ENCODE data around the gene HM13. TPM values are rescaled to one million over a fixed set of nuclear protein-coding genes. Genes with fewer than 3 reads are reported as not detected.

The HM13 gene
- total and polyA plus RNA-seq, 4 donors = 57.6 to 210 (median 99.1) TPM

GRCh38 chr20:31537116-31537871 is 23.1 kb downstream of the HM13 start:
- Histone ChIP-seq H3K27me3 (ENCODE audit: control insufficient read depth in 4 of 4, insufficient read depth in 4 of 4, low read length in 3 of 4) (no peaks in the 10 kb centered on the region), H3K4me1 (ENCODE audit: control insufficient read depth in 4 of 4, insufficient read depth in 4 of 4, low read length in 3 of 4) (no peaks in the 10 kb centered on the region), H3K27ac (ENCODE audit: low read depth in 1 of 2, low read length in 2 of 2) (no peak overlapping the region), H3K36me3 (ENCODE audit: control insufficient read depth in 4 of 4, insufficient read depth in 3 of 4, low read depth in 1 of 4, low read length in 3 of 4) (peaks cover 14 to 67% (median 43%) of the 10 kb centered on the region in 4 donors), H3K4me3 (ENCODE audit: low read depth in 1 of 3, low read length in 3 of 3) (no peak overlapping the region), H3K9me3 (ENCODE audit: control insufficient read depth in 4 of 4, low read length in 3 of 4) (no peaks in the 10 kb centered on the region), H3K9ac (ENCODE audit: low read depth in 1 of 2, low read length in 2 of 2) (no peak overlapping the region)
- 91% methylated on average over 8 of the region's 8 CpGs for WGBS
- DNase-seq (ENCODE audit: low spot score) = no peak
- TF ChIP-seq CTCF (IDR thresholded peaks at IDR 0.05; ENCODE audit: low read depth, low read length, missing input control) (no peak), TAF1 (conservative IDR thresholded peaks at IDR 0.05) (no peak), MAX (IDR thresholded peaks at IDR 0.05) (no peak), REST (IDR thresholded peaks at IDR 0.05) (no peak), HNF4A (conservative IDR thresholded peaks at IDR 0.05) (no peak), JUND (IDR thresholded peaks at IDR 0.05) (no peak), NR2F2 (IDR thresholded peaks at IDR 0.05) (no peak), RXRA (IDR thresholded peaks at IDR 0.05) (no peak), RAD21 (IDR thresholded peaks at IDR 0.05) (no peak), ZBTB33 (IDR thresholded peaks at IDR 0.05) (no peak), ATF3 (IDR thresholded peaks at IDR 0.05) (no peak), HNF4G (IDR thresholded peaks at IDR 0.05) (no peak), GABPA (IDR thresholded peaks at IDR 0.05 in 1 of 2, conservative IDR thresholded peaks at IDR 0.05 in 1 of 2) (no peak), SP1 (IDR thresholded peaks at IDR 0.05) (no peak), FOXA1 (IDR thresholded peaks at IDR 0.05) (no peak), EGR1 (IDR thresholded peaks at IDR 0.05; ENCODE audit: low read depth in 2 of 2) (no peak), FOXA2 (IDR thresholded peaks at IDR 0.05) (no peak)

All from liver (tissue), 9 donors.